GM21619 (cell line): ENCODE results near the gene ENAH.
A peak's percentile ranks its signal among the peaks of the same experiment; 100 is the strongest.

ENCODE experiments used
- ATAC-seq: cut with Tn5 transposase; IDR thresholded peaks from one replicate; pipeline ENCODE4 v1.9.1; 2021; ENCODE audit not compliant: unreplicated experiment

Gene ENAH

DNA sequence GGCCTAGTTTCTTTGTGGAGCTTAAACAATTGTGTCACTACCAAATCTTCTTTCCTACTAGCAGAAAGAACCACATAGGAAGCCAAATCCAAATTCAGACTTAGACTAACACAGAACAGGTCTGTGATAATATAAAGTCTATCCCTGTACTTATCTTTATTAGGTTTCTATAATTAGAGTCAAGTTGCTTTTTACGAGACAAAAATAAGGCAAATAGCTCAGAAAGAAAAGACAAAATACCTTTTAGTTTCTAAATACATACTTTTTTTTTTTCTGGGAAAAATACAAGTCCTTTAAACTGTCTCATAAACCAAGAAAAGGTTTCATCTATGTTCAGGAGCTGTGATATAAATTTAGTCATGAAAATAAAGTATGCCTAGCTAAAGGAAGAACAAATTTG, 146.2 kb downstream of the ENAH start:
- no peak for ATAC-seq

DNA sequence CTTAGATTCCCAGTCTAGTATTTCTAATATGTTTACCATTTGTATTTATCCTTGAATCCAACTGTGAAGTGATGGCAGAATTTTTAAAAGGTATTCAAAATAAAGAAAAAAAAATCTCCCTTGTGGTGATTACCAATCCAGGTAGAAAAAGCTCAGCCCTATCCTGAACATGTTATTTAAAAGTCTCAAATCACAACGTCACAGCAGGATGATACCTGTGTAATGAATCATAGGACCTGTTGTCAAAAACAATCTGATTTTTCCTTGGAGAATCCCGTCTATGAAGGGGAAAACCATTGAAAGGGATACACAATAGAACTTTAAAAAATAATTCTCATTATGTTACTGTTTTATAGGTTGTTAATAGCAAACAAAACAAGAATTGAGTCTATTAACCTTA, 148.1 kb downstream of the ENAH start:
- no peak for ATAC-seq

DNA sequence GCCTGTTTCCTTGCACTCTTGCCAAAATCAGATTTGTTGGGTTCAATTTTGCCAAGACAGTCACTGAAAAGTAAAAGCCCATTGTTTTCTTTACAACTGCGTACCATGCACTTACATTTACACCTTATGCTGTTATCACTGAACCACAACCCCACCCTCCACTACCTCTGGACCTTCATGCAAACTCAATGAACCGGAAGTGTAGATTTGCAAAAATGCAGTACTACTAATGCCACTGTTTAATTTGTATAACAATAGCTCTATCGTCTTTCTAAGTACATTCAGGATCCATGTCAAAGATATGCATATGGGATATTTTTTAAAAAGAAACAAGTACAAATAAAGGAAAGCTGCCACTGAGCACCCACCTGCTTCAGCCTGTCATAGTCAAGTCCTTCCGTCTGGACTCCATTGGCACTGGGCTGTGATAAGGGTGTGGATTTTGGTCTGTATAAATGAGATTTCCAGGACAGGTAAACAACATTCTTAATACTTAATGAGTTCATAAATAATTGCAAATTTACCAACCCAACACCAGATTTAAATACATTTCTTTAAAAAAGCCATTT, 152.2 kb downstream of the ENAH start:
- no peak for ATAC-seq

DNA sequence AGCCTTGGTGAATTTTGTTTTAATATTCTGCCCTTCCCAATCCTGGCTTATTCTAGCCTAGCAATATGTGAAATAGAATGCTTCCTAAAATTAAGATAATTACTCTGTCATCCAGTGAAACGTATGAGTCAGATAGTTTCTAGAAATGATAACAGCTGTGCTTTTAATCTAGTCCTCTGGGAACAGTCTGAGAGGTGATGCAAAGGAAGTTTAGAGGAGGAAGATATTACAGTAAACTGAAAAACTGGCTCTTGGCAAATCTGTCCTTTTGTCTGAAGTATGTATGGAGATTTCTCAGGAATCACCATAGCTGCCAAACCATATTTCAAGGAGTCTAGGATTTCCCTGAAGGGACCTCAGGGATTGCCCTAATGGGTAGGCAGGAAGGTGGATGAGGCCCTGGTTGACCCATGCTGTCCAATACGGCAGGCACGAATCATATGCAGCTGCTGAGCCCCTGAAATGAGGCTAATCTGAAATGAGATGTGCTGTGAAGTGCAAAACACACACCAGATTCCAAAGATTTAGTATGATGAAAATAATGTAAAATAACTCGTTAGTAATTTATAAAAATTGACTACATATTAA, 154.3 kb downstream of the ENAH start:
- peak; percentile 54 for ATAC-seq

DNA sequence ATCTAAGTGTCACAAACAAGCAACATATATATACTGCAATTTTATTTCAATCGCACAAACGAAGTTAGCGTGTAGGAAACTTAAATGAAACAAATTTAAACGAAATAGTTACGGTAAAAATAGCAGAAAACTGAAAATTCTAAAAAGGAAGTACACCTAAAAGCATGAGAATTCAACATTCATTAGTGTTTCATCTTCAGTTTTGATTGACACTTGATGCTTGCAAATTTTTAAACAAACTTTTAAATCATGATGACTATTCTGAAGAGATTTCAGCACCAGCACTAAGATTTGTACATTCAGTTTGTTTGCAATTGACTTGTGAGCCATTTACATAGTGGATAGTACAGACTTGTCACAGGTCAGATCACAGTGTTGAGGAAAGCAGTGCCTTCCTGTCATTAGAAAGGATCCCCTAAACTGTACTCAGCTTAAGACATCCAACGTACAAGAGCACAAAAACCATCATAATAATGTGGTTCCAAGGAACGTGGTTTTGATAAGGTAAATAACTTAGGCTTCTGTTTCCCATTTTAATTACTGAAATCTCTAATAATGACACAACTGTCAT, 158.0 kb downstream of the ENAH start:
- ATAC-seq, result no peak

DNA sequence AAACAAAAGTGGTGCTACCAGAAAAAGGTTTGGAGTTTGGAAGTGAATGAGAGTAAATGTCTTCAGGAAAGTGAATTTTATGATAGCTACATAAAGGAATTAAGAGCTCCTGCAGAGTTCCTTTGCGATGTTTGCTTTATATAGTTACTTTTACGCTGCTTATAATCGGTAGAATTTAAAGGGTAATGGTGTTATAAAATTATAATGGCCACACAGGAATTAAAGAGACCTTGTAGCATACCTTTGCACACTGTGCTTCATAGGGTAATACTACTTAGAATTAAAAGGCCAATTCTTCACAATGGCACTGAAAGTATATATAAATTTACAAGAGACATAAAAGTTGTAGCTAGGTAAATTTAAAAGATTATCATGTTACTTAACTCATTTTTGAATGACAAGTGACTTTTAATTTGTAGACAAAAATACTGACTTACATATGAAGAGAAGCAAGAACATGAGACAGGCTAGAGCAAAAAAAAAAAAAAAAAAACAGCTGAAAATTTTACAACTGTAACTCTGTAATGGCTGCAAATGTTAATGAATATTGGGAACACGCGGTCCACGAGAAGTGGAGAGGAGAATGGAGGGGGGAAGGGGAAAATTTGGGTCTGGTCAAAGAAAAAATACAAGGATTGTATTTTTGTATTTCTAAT, 159.2 kb downstream of the ENAH start:
- ATAC-seq, result no peak

DNA sequence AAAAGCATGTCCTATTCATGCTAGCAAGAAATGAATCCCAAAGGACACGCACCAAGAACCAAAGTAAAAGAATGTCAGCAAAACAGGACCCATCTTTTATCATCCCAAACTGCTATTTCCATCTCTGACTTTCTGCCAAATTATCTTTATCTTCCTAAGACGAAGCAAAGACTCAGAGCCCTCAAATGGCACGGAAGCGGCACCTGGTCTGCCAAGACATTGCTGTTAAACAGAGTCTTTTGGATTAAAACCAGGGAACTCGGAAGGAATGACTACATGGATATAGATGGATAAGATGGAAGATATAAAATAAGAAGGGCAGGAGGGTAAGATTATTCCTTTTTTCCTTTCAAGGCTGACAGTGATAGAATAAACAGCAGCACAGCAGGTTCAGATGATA, 164.2 kb downstream of the ENAH start:
- no peak for ATAC-seq

DNA sequence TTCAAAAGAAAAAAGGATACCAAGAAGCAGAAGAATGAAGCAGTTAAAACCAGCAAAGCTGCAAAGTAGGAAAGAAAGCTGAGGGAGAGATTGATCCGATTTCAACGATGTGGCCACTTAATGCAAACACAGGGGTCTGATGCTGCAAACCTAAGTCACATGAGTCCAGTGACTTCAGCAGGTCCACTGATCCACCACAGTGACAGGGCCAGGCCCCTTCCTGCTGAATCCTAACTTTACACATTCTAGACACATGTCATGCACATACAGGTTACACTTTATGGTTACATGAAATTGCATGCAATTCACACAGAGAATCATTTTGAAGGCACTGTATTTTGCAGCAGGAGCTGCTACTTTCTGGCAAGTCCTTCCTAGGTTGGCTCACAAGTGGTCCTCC, 166.1 kb downstream of the ENAH start:
- ATAC-seq, result no peak

DNA sequence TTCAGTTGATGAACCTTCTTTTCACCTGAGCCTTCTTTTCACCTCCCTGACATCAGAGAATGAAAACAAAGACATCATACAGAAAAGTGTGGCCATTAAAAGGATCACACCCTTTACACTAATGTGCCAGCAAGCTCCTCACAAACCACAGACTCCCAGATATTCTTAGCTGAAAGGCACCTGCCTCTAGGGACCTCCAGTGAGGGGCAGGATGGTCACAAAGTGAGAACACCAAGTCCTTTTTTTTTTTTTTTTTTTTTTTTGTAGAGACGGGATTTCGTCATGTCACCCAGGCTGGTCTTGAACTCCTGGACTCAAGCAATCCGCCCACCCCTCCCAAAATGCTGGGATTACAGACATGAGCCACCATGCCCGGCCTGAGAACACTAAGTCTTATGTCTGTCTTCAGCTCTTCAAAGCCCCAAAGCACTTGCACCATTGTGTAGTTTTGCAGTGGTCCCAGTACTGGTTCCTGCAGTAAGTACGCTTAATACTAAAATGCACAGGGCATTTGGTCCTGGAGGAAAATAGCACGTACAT, 166.9 kb downstream of the ENAH start:
- ATAC-seq, result no peak

DNA sequence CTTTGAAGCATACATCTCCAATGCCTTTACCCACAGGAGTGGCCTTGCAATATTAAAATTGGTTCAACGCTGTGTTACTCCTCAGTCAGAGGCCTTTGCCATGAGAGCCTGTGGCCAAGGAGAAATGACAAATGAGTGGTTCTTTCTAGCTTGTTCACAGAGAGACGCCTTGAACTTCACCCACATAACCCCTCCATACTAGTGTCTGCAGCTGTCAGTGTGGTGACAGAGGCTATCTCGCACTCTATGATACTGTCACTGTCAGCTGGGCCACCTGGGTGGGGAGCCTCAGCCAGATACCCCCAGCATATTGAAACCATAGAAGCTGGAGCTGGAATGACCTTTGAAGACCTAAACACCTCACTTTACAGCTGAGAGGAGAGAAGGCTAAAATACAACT, 167.7 kb downstream of the ENAH start:
- no peak for ATAC-seq

DNA sequence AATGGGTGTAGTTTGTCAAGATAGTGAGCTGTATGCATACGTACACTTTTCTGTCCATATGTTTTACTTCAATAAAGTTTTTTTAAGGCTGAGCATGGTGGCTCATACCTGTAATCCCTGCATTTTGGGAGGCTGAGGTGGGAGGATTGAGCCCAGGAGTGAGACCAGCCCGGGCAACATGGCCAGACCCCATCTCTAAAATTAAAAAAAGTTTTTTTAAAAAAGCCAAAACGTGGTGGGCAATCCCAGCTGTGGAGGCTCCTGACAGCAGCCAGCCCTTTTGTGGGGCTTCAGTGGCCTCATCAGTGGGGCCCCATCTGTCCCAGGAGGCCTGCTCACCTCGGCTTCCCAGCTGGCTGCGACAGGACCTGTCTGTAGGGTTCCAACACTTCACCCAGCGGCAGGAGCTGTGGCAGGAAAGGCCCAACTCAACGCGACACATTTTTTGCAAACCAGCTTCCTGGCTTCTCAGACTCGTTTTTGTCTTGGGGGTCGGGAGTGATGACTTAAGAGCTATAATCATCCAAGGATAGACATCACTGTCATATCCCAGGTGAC, 168.2 kb downstream of the ENAH start:
- no peak for ATAC-seq

DNA sequence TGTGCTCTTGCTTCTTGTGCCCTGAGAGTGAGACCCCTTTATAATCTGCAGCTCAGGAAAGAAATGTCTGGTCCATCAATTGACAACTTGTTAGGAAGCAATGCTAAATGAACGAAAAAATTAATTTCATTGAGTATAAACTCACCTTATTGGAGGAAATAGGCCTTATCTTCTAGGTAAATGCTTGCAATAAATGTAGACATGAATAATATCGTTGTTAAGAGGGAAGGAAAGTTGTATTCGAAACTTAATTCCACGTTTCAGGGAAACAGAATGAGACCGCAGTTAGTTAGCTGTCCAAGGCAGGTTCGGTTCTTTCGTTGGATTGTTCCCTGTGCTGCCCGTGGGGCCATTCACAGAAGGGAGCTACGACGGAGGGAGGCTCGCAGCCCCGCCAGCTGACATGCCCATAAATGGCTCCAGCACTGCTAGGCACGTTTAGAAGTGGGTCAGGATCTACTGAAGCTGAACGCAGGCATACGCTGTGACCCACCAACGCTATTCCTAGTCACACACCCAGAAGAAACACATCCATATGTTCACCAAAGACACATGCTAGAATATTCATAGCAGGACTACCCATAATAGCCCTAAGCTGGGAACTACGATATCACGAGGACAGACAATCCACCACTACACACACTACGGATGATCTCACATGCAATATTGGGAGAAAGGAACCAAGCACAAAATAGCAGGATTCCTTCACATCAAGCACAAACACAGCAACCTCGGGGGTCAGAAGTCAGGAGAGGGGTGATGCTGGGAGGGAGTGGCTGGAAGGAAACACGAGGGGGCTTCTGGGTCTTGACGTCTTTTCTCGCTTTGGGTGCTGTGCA, 168.9 kb downstream of the ENAH start:
- ATAC-seq, result no peak

DNA sequence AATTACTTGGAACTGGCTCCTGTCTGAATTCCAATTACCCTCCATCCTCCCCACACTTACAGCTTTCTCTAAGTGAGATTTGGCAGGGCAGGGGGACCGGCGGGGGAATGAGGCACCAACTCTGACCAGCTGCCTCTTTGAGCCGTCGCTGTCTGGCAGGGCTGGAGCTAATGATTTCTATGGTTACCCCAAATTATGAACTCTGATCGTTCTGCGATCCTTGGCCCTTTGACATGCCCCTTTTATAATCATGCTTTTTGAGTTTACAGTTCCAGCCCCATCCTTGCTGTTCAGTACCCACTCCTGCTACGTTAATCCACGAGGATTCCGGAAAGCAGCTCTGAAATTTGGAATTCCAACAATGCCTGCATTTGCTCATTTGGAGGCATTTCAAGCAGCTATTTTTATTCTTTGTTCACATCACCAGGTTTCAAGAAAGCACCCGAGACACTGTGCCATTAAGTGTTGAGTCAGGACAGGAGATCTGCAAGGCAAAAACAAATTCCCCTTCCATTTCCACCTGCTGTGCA, 170.4 kb downstream of the ENAH start:
- ATAC-seq, result no peak

DNA sequence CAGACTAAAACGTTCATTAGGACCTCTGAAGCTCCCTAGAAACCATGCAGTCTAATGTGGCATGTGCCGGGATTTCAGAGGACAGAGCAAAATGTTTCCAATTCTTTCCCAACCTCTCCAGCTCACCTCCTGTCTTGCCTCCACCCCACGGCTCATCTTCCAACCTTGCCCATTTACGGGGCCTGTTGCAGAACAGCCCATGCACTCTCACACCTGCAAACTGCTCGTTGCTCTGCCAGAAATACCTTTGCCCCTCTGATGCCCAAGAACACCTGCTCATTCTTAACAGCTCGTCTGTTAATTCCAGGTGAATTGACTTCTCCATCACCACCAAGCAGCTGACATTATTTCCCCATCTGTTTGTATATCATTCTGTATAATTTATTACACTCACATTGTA, 171.2 kb downstream of the ENAH start:
- no peak for ATAC-seq

DNA sequence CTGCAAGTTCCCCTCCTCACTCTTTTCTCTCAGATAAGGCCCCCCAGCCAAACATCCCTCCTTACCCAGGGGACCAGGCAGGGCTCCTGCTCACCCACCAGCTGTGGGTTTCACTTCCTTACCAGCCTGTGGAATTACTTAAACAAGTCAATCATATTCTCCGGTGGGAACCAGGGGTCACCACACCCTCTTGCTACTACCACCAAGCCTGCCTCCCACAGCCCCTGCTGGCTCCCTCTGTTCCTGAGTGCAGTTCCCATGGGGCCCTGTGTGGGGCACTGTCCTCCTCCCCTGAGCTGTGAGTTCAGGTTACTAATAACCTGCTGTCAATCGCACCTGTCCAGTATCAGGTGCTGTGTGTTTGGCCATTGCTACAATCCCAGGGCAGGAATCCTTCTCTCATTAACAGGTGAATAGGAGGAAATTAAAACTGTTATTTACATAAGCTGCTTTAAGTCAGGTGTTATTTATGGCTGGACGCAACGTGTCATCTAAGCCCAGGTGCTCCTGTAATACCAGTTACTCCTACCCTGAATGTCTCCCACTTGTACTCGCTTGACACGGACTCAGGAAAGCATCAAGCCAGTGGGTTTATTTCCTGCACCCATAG, 172.0 kb downstream of the ENAH start:
- ATAC-seq, result peak; percentile 83

DNA sequence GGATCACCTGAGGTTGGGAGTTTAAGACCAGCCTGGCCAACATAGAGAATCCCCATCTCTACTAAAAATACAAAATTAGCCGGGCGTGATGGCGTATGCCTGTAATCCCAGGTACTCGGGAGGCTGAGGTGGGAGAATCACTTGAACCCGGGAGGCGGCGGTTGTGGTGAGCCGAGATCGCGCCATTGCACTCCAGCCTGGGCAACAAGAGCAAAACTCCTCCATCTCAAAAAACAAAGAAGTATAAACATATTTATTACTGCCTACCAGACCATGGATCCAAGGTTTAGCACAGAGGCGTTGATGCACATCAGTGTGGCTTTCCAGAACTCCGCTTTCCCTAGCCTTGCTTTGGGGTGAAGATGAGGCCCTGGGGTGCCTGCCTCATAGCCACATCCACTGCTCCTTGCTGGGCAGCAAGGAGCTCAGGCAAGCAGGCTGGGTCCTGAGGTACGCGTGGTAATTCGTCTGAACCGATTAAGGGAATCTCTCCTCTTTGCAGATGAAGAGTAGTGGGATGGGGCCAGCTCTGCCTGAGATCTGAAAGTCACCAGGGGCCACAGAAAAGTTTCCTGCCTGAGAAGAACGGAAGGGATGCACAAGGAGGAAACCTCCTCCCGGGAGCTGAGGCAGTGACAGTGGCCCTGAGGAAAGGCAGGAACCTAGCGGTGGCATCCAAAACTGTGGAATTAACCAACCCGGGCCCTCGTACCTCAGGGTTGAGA, 172.8 kb downstream of the ENAH start:
- ATAC-seq, result no peak

DNA sequence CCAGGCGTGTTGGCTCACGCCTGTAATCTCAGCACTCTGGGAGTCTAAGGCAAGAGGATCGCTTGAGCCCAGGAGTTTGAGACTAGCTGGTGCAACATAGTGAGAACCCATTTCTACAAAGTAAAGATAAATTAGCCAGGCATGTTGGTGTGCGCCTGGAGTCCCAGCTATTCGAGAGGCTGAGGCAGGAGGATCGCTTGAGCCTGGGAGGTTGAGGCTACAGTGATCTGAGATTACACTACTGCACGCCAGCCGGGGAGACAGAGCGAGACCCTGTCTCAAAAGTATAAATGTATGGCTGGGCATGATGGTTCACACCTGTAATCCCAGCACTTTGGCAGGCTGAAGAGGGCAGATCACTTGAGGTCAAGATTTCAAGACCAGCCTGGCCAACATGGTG, 173.6 kb downstream of the ENAH start:
- no peak for ATAC-seq

DNA sequence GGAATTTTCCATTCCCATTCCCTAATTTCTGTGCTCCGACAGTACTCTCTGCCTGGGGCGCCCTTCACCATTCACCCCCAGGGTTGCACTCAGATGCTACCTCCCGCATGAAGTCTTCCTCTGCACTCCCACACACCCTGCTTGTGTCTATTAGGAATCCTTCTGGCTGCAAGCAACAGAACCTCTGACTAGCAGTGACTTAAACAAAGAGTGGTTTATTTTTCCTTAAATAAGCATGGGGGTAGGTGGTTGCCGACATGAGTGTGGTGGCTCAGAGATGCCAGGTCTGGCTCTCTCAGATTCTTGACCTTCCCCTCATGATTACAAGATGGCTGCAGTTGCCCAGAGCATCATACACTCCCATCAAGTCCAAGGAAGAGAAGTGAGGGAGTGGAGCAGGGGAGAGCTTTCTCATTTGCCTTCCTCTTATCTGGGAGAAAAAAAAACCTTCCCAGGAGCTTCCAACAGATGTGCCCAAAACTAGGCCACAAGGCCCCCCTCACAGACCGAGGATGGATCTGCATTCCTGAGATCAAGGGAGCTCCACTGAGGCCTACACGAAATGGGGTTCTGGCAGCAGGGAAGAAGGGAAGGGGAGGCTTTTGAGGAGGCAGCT, 175.5 kb downstream of the ENAH start:
- ATAC-seq, result no peak

DNA sequence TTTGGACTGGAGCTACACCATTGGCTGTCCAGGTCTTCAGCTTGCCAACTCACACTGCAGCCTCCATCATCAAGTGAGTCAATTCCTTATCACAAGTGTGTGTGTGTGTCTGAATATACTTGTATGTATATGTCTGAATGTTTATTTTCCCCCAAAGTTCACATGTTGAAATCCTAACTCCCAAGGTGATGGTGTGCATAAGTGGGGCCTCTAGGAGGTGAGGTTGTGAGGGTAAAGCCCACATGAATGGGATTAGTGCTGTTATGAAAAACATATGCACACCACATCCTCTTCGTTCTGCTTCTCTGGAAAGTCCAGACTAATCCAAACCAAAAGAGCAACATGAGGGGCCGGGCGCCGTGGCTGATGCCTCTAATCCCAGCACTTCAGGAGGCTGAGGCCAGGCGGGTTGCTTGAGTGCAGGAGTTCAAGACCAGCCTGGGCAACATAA, 176.4 kb downstream of the ENAH start:
- ATAC-seq, result no peak
